Stimulated activated CD8-positive, alpha-beta memory T cell treated with anti-CD3 and anti-CD28 coated beads, Interleukin-15, amount 100 ng/mL, for 4 hours (primary cell): ENCODE data around the gene EML4.

Experiments used
- DNase-seq, 2 donors: peaks; one replicate each; pipeline ENCODE4 v3.0.0-alpha.2; 2020; ENCODE audit warnings: low read depth in 2 of 2

EML4 gene

GRCh38 chr2:42223067-42223854 is 54.1 kb downstream of the EML4 start:
- no peak for DNase-seq

GRCh38 chr2:42223855-42224268 is 54.7 kb downstream of the EML4 start:
- DNase-seq = no peak

GRCh38 chr2:42224422-42225067 is 55.4 kb downstream of the EML4 start:
- DNase-seq = no peak

DNA sequence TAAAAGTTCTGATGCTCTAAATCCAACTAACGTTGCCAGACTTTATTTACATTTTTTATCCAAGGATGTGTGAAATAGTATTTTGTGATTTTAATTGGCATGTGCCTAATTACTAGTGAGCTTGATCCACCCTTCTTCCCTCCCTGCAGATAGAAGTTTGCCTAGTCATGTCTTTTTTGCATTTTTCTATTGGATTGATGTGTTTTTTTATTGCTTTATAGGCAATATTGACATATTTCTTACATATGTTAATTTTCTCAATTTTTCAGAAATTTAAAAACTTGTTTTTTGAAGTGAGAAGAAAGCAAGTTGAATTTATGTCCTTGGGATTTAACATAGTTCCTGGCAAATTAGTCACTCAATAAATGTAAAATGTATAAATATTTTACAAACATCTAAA is 56.4 kb downstream of the EML4 start:
- no peak for DNase-seq

DNA sequence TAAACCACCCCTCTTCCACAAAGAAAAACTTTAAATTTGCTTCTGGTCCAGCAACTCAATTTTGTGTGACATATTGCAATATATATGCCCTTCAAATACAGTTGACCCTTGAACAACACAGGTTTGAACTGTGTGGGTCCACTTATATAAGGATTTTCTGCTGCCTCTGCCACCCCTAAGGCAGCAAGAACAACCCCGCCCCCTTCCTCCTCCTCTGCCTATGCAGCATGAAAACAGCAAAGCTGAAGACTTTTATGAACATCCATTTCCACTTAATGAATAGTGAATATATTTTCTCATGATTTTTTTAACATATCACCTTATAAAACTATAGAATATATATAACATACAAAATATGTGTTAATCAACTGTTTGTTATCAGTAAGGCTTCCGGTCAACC is 58.3 kb downstream of the EML4 start:
- DNase-seq = no peak

DNA sequence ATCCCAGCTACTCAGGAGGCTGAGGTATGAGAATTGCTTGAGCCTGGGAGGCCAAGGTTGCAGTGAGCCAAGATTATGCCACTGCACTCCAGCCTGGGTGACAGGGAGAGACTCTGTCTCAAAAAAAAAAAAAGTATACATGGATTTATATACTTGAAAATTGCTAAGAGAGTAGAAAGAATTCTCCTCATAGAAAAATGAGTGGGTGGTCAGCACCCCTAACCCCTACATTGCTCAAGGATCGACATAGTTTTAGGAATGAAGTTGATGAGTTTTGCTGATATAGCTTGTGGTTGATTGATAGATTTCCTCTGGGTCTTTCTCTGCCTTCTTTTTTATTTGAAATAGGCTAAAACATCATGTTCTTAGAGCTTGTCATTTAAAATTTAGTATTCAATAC is 58.9 kb downstream of the EML4 start:
- no peak for DNase-seq

- DNase-seq = no peak
Measured at GRCh38 chr2:42229949-42230348, 60.8 kb downstream of the EML4 start.

DNA sequence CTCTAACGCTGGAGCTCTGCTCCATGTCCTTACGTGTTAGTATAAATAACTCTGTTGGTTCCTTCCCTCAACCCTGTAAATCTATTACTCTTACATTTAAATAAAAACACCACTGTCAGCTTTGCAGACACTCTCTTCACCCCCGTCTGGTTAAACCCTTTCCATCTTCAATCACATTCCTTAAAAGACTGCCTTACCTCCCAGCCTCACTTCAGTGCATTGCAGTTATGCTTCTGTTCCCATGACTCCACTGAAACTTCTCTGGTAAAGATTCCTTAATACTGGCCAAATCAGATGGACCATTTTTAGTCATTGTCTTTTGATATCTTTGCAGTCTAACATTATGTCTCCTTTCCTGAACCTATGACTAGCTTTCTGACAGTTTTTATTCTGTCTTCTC is 61.7 kb downstream of the EML4 start:
- no peak for DNase-seq

DNA sequence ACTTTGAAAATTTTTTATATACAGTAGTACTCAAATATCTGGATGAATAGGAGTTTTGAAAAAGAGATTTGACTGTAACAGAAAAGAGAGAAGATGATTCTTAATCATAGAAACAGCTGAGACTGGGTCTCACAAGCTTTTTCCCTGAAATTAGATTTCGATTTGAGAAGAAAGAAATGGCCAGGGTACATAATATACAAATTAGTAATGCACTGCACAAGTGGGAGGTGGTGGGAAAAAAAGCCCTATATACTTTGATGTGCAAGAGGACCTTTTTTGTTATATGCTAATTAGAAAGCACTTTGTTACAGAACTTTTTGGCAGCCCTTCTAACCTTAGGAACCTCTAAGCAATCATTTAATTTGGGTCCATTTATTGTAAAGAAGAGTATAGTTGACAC is 62.9 kb downstream of the EML4 start:
- no peak for DNase-seq

DNA sequence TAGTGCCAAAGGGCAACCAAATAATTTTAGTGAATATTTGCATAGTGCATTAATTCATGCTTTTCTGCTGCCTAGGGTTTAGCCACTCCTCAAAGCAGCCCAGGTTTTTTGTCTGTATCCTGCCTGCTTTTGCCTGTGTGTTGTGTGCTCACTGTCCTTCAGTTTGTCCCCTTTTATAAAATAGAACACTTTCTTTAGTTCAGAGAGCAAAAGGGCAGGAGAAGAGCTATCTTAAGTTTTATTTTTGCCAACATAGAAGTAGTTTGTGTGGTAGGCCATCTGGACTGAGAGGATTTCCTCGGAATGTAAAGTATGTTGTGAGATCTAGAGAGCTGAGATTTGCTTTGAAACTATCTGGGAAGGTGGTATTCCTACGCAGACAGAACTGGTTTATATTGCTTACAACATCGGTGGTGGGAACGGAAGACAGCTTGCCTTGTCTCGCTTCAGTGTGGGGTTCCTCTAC is 64.9 kb downstream of the EML4 start:
- no peak for DNase-seq

GRCh38 chr2:42236911-42237310 is 67.8 kb downstream of the EML4 start:
- no peak for DNase-seq

DNA sequence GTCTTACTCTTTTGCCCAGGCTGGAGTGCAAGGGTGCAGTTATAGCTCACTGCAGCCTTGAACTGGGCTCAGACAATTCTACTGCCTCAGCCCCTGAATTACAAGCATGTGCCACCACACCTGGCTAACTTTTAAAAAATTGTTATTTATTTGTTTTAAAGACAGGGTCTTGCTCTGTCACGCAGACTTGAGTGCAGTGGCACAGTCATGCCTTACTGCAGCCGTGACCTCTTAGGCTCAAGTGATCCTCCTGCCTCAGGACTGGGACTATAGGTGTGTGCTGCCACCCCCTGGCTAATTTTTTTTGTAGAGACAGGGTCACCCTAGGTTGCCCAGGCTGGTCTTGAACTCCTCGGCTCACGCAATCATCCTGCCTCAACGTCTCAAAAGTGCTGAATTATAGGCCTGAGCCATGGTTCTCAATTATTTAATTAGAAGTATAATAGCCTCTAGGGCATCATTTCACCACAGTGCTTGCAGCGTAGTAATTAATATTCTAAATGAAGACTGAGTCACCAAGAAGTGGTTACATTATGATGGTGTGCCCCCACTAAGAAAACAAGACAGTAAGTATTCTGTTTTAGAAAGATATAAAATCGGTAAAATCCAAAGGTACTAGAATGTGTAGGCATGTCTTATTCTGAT is 69.6 kb downstream of the EML4 start:
- peak in 1 of 2 donors; percentile 13 for DNase-seq

DNA sequence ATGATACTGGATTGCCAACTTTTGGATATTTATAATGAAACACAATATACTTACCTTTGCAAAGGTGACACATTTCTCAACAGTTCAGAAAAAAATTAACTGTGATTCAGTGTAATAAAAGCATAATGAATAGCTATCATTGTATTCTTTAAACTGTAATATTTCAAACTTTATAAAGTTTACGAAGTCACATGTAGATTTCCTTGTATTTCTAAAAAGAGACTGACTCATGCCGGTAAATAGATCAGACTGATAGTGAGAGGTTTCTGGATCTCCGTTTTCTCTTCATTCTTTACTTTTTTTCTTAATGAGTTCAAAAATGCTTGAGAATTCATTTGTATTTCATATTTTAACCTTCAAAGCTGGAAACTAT is 70.1 kb downstream of the EML4 start:
- no peak for DNase-seq

- DNase-seq = no peak
Measured at GRCh38 chr2:42239811-42240210, 70.7 kb downstream of the EML4 start.

GRCh38 chr2:42241517-42241916 is 72.4 kb downstream of the EML4 start:
- DNase-seq = no peak

- DNase-seq = no peak
Measured at GRCh38 chr2:42243297-42243696, 74.1 kb downstream of the EML4 start.

- no peak for DNase-seq
Measured at GRCh38 chr2:42244520-42244919, 75.4 kb downstream of the EML4 start.

- DNase-seq = no peak
Measured at GRCh38 chr2:42245396-42245795, 76.2 kb downstream of the EML4 start.

DNA sequence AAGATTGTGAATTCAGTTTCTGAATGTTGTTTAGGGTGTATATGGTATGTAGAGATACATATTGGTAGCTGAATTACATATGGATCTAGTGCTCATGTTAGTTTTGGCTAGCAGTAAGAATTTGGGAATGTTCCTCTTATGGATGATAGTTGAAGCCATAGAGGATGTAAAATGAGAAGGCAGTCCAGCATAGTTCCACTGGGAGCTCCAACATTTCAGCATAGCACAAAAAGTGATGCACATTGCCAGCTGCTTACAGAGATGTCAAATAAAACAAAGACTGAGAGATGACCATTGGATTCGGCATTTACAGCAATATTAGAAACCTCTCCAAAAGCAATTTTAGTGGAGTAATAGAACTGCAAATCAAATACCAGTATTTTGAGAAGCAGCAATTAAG is 77.4 kb downstream of the EML4 start:
- DNase-seq = no peak

GRCh38 chr2:42248846-42249245 is 79.7 kb downstream of the EML4 start:
- no peak for DNase-seq

GRCh38 chr2:42249284-42249683 is 80.1 kb downstream of the EML4 start:
- DNase-seq = no peak

DNA sequence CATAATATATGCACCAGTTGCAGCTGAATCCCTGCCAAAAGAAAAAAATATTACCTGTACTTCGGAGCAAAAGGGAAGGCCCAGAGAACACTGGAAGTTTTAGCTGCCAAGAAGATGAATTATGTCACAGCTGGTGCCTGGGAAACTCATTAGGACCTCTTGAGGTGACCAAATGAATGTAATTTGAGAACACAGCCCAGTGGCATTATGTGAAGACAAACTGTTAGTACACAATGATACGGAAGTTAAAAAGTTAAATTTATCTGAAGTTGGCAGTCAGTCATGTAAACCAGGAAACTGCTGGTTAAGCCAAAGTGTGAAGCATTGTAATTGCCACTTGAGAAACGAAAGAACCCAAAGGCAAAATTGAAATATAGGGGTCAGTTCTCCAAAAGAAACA is 80.7 kb downstream of the EML4 start:
- DNase-seq = no peak

GRCh38 chr2:42250925-42251324 is 81.8 kb downstream of the EML4 start:
- DNase-seq = no peak
